Stimulated activated effector memory CD8-positive, alpha-beta T cell treated with anti-CD3 and anti-CD28 coated beads, Interleukin-12 subunit alpha, Interleukin-12 subunit beta, amount 100 ng/mL, for 72 hours (primary cell): Measurements from ENCODE around the gene ZNF584.
"Not testable (repeated sequence)": the region's sequence is repeated elsewhere in the genome, so short reads cannot be mapped to it uniquely, and the experiment has no call there.

ENCODE experiments used
- ATAC-seq: fragments of 150-1000 bp; cut with Tn5 transposase; 2 replicates; pipeline ENCODE4 v1.10.0; 2021
- DNase-seq, 2 donors: peaks; one replicate each; pipeline ENCODE4 v3.0.0; 2021 to 2022; ENCODE audit warnings: low spot score in 2 of 2
- H3K27ac Mint-ChIP-seq: one replicate; pipeline ENCODE4 v1.8.0; 2022; ENCODE audit warnings: mild to moderate bottlenecking, mixed read lengths
- H3K36me3 Mint-ChIP-seq: one replicate; pipeline ENCODE4 v1.8.0; 2022; ENCODE audit warnings: mild to moderate bottlenecking, mixed read lengths
- H3K4me1 Mint-ChIP-seq: one replicate; pipeline ENCODE4 v1.8.0; 2022; ENCODE audit warnings: mixed read lengths
- H3K4me3 Mint-ChIP-seq: one replicate; pipeline ENCODE4 v1.8.0; 2022; ENCODE audit warnings: mild to moderate bottlenecking, mixed read lengths
- H3K9me3 Mint-ChIP-seq: one replicate; pipeline ENCODE4 v1.8.0; 2022; ENCODE audit warnings: mixed read lengths

Gene ZNF584

GRCh38 chr19:58416604-58417003 lies 8.2 kb downstream of the ZNF584 start:
- no peak for DNase-seq
- ATAC-seq, result peak; percentile 24
- H3K36me3 Mint-ChIP-seq, result peaks cover 83% of the 10 kb centered on the region

GRCh38 chr19:58417071-58417470 lies 8.6 kb downstream of the ZNF584 start:
- no peak for ATAC-seq
- no peak overlapping the region for H3K27ac Mint-ChIP-seq
- no peaks in the 10 kb centered on the region for H3K9me3 Mint-ChIP-seq
- H3K4me3 Mint-ChIP-seq, result no peak overlapping the region
- H3K36me3 Mint-ChIP-seq, result peaks cover 78% of the 10 kb centered on the region
- DNase-seq, result no peak
- H3K4me1 Mint-ChIP-seq, result no peaks in the 10 kb centered on the region

More at GRCh38 chr19:58416604-58417003, 8.2 kb downstream of the ZNF584 start:
- Mint-ChIP-seq H3K9me3 (no peaks in the 10 kb centered on the region), H3K4me1 (no peaks in the 10 kb centered on the region), H3K27ac (no peak overlapping the region), H3K4me3 (no peak overlapping the region)

- no peak for ATAC-seq
- Mint-ChIP-seq H3K27ac (no peak overlapping the region), H3K9me3 (peaks cover 25% of the 10 kb centered on the region), H3K4me1 (no peaks in the 10 kb centered on the region), H3K4me3 (no peak overlapping the region), H3K36me3 (peaks cover 11% of the 10 kb centered on the region)
- no peak for DNase-seq
Observed at GRCh38 chr19:58428617-58429016, 20.2 kb downstream of the ZNF584 start.

- H3K9me3 Mint-ChIP-seq, result peaks cover 25% of the 10 kb centered on the region
- H3K4me3 Mint-ChIP-seq, result no peak overlapping the region
- H3K27ac Mint-ChIP-seq, result no peak overlapping the region
- no peak for ATAC-seq
- DNase-seq, result no peak
- no peaks in the 10 kb centered on the region for H3K4me1 Mint-ChIP-seq
- peaks cover 22% of the 10 kb centered on the region for H3K36me3 Mint-ChIP-seq
Observed at GRCh38 chr19:58429745-58430144, 21.3 kb downstream of the ZNF584 start.

- Mint-ChIP-seq H3K4me3 (no peak overlapping the region), H3K36me3 (peaks cover 54% of the 10 kb centered on the region), H3K27ac (no peak overlapping the region), H3K4me1 (peaks cover 14% of the 10 kb centered on the region), H3K9me3 (peaks cover 29% of the 10 kb centered on the region)
- DNase-seq (no peak), ATAC-seq (no peak)
Observed at GRCh38 chr19:58434217-58434616, 25.8 kb downstream of the ZNF584 start.

GRCh38 chr19:58439576-58440554 lies 31.4 kb downstream of the ZNF584 start, which contains the start of gene ZNF132:
Gene ZNF132 (minus strand): TSS chr19:58440153. CDS start chr19:58439821, 332 bp downstream.
- Mint-ChIP-seq H3K4me3 (peak within 1 kb of the TSS; percentile 91), H3K9me3 (peaks cover 28% of the 10 kb centered on the region), H3K27ac (peak within 1 kb of the TSS; percentile 96), H3K36me3 (peaks cover 43% of the 10 kb centered on the region), H3K4me1 (peaks cover 33% of the 10 kb centered on the region)
- ATAC-seq (peak; percentile 99), DNase-seq (peak; percentile 70 to 91)

- Mint-ChIP-seq H3K9me3 (peaks cover 28% of the 10 kb centered on the region), H3K4me1 (peaks cover 33% of the 10 kb centered on the region), H3K36me3 (peaks cover 36% of the 10 kb centered on the region), H3K27ac (peak overlapping the region; percentile 96), H3K4me3 (peak overlapping the region; percentile 91)
- DNase-seq (no peak), ATAC-seq (no peak)
Observed at GRCh38 chr19:58440556-58440955, 32.1 kb downstream of the ZNF584 start.

- peaks cover 30% of the 10 kb centered on the region for H3K4me1 Mint-ChIP-seq
- H3K27ac Mint-ChIP-seq, H3K4me3 Mint-ChIP-seq, ATAC-seq, DNase-seq: not testable (repeated sequence)
- H3K36me3 Mint-ChIP-seq, result peaks cover 12% of the 10 kb centered on the region
- peaks cover 16% of the 10 kb centered on the region for H3K9me3 Mint-ChIP-seq
Observed at GRCh38 chr19:58442986-58443385, 34.5 kb downstream of the ZNF584 start.

GRCh38 chr19:58448860-58449259 lies 40.4 kb downstream of the ZNF584 start:
- not testable (repeated sequence) for H3K27ac Mint-ChIP-seq, ATAC-seq, H3K9me3 Mint-ChIP-seq, DNase-seq, H3K4me3 Mint-ChIP-seq, H3K36me3 Mint-ChIP-seq
- peaks cover 34% of the 10 kb centered on the region for H3K4me1 Mint-ChIP-seq

GRCh38 chr19:58449980-58450379 lies 41.5 kb downstream of the ZNF584 start:
- not testable (repeated sequence) for DNase-seq, ATAC-seq, H3K27ac Mint-ChIP-seq, H3K9me3 Mint-ChIP-seq
- Mint-ChIP-seq H3K36me3 (peaks cover 11% of the 10 kb centered on the region), H3K4me1 (peaks cover 38% of the 10 kb centered on the region), H3K4me3 (peak overlapping the region; percentile 84)

GRCh38 chr19:58450856-58451357 lies 42.5 kb downstream of the ZNF584 start:
- Mint-ChIP-seq H3K9me3 (peaks cover 6% of the 10 kb centered on the region), H3K27ac (peak overlapping the region; percentile 85), H3K4me3 (peak overlapping the region; percentile 84), H3K4me1 (peaks cover 38% of the 10 kb centered on the region), H3K36me3 (peaks cover 14% of the 10 kb centered on the region)
- DNase-seq (no peak), ATAC-seq (no peak)

GRCh38 chr19:58451358-58452101 lies 43.1 kb downstream of the ZNF584 start, which contains the start of gene ZNF324B:
Gene ZNF324B (plus strand): TSS chr19:58451622. CDS start chr19:58453702, 2,080 bp downstream.
- H3K4me1 Mint-ChIP-seq, result peaks cover 38% of the 10 kb centered on the region
- ATAC-seq (peak; percentile 98), DNase-seq (peak; percentile 89 to 96)
- peaks cover 6% of the 10 kb centered on the region for H3K9me3 Mint-ChIP-seq
- peaks cover 18% of the 10 kb centered on the region for H3K36me3 Mint-ChIP-seq
- peak within 1 kb of the TSS; percentile 84 for H3K4me3 Mint-ChIP-seq
- peak within 1 kb of the TSS; percentile 85 for H3K27ac Mint-ChIP-seq

GRCh38 chr19:58453743-58454142 lies 45.3 kb downstream of the ZNF584 start:
- peaks cover 32% of the 10 kb centered on the region for H3K4me1 Mint-ChIP-seq
- peaks cover 19% of the 10 kb centered on the region for H3K36me3 Mint-ChIP-seq
- ATAC-seq (no peak), DNase-seq (no peak)
- no peak overlapping the region for H3K4me3 Mint-ChIP-seq
- H3K9me3 Mint-ChIP-seq, result no peaks in the 10 kb centered on the region
- H3K27ac Mint-ChIP-seq, result peak overlapping the region; percentile 42

- no peak for DNase-seq
- ATAC-seq, result no peak
- Mint-ChIP-seq H3K36me3 (peaks cover 19% of the 10 kb centered on the region), H3K4me3 (no peak overlapping the region), H3K27ac (no peak overlapping the region), H3K4me1 (peaks cover 32% of the 10 kb centered on the region), H3K9me3 (no peaks in the 10 kb centered on the region)
Observed at GRCh38 chr19:58455306-58455705, 46.9 kb downstream of the ZNF584 start.

GRCh38 chr19:58456111-58456510 lies 47.7 kb downstream of the ZNF584 start:
- ATAC-seq (no peak), DNase-seq (no peak)
- no peak overlapping the region for H3K4me3 Mint-ChIP-seq
- H3K27ac Mint-ChIP-seq, result no peak overlapping the region
- peaks cover 19% of the 10 kb centered on the region for H3K36me3 Mint-ChIP-seq
- no peaks in the 10 kb centered on the region for H3K9me3 Mint-ChIP-seq
- peaks cover 26% of the 10 kb centered on the region for H3K4me1 Mint-ChIP-seq
